ENCODE results near the gene SENP3. TPM values are rescaled to one million over a fixed set of nuclear protein-coding genes. Genes with fewer than 3 reads are reported as not detected.

SENP3 gene
- total and polyA plus RNA-seq, 2 experiments from 2014 or later: 1.9 to 82.5 TPM

DNA sequence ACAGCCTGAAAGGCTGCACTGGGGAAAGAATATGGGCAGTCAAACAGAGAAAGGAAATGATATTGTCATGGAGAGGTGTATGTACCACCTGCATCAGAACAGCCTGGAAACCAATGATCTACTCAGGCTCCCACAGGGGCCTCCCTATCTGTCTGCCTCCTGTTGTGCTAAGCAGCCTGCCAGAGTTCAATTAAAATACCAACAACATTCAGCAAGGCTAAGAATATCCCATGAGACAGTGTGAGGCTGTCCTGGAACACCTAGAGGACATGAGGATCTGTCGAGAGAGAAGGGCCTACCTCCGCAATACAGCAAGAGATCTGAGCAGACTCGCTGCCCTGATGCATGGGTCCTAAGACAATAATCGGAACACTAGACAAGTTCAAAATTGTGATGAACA lies 44.6 kb downstream of the SENP3 start:
- H2AFZ ChIP-seq: no peak overlapping the region
- no peak overlapping the region for H3K27ac ChIP-seq
- WGBS, 2 experiments (ENCODE audit: low coverage in 1 of 2, low lambda C conversion rate in 2 of 2, missing lambda C conversion rate in 2 of 2): 98 to 99% methylated on average over 4 of the region's 4 CpGs
- no peak overlapping the region for H3K4me3 ChIP-seq
- no peaks in the 10 kb centered on the region for H3K9me2 ChIP-seq (ENCODE audit: insufficient read depth)
- in situ Hi-C loops (cut with MboI): no loop called here
- no peak for TF ChIP-seq EZH2phosphoT487 (IDR thresholded peaks at IDR 0.05; ENCODE audit: insufficient read depth, low read depth)
- TF ChIP-seq EZH2 (IDR thresholded peaks at IDR 0.05; ENCODE audit: insufficient read depth, poor library complexity, severe bottlenecking): no peak
- no peak for DNase-seq
- peaks cover under 1% of the 10 kb centered on the region; the same call in 1 of the 2 replicates for H3K4me1 ChIP-seq (ENCODE audit: insufficient read depth)
- H3K9me3 ChIP-seq (ENCODE audit: low read depth): no peaks in the 10 kb centered on the region
- H3F3A ChIP-seq (ENCODE audit: insufficient read depth): no peaks in the 10 kb centered on the region
- H3K9ac ChIP-seq: no peak overlapping the region
- H3K79me2 ChIP-seq (ENCODE audit: insufficient read depth): peaks cover 63% of the 10 kb centered on the region
- no peak overlapping the region for H3K4me2 ChIP-seq (ENCODE audit: unreplicated experiment)
- H3K36me3 ChIP-seq (ENCODE audit: low read depth): peaks cover 26% of the 10 kb centered on the region; the same call in 1 of the 2 replicates
- H3K27me3 ChIP-seq (replicated peaks; ENCODE audit: insufficient read depth): no peaks in the 10 kb centered on the region
- H4K20me1 ChIP-seq (ENCODE audit: insufficient read depth): no peaks in the 10 kb centered on the region; the same call in 1 of the 2 replicates

DNA sequence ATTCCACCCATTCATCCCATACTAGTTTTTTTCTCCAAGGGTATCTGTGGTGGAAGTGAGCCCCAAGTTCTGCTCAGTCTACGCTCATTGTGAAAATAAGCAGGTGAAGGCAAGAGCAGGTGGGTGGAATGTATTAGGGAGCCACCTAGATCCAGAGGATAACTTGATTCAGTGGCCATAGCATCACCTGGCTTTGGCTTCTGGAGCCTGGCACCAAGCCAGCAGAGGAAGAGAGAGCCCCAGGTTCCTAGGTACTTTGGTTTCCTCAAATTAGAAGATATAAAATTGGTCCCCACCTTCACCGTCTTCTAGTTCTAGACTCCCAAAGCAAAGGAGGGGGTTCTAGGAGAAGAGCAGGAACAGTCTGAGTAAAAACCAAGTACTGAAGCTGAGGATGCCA lies 48.9 kb downstream of the SENP3 start:
- Histone ChIP-seq H4K20me1 (ENCODE audit: insufficient read depth) (no peaks in the 10 kb centered on the region; the same call in 1 of the 2 replicates), H3K9me2 (ENCODE audit: insufficient read depth) (no peaks in the 10 kb centered on the region), H3F3A (ENCODE audit: insufficient read depth) (0 out of 2 replicates have a peak, but pooled peaks cover 6% of the 10 kb centered on the region), H3K79me2 (ENCODE audit: insufficient read depth) (peaks cover 87% of the 10 kb centered on the region), H3K4me3 (no peak overlapping the region), H3K27me3 (replicated peaks; ENCODE audit: insufficient read depth) (no peaks in the 10 kb centered on the region), H3K27ac (no peak overlapping the region), H3K36me3 (ENCODE audit: low read depth) (peaks cover 9% of the 10 kb centered on the region; the same call in 1 of the 2 replicates), H3K4me2 (ENCODE audit: unreplicated experiment) (no peak overlapping the region), H3K9ac (no peak overlapping the region), H3K4me1 (ENCODE audit: insufficient read depth) (peaks cover 26% of the 10 kb centered on the region), H3K9me3 (ENCODE audit: low read depth) (no peaks in the 10 kb centered on the region), H2AFZ (no peak overlapping the region)
- TF ChIP-seq EZH2phosphoT487 (IDR thresholded peaks at IDR 0.05; ENCODE audit: insufficient read depth, low read depth): no peak
- TF ChIP-seq EZH2 (IDR thresholded peaks at IDR 0.05; ENCODE audit: insufficient read depth, poor library complexity, severe bottlenecking): no peak
- in situ Hi-C loops (cut with MboI): no loop called here
- no peak for DNase-seq
- 97 to 98% methylated on average over 2 of the region's 2 CpGs for WGBS, 2 experiments (ENCODE audit: low coverage in 1 of 2, low lambda C conversion rate in 2 of 2, missing lambda C conversion rate in 2 of 2)

DNA sequence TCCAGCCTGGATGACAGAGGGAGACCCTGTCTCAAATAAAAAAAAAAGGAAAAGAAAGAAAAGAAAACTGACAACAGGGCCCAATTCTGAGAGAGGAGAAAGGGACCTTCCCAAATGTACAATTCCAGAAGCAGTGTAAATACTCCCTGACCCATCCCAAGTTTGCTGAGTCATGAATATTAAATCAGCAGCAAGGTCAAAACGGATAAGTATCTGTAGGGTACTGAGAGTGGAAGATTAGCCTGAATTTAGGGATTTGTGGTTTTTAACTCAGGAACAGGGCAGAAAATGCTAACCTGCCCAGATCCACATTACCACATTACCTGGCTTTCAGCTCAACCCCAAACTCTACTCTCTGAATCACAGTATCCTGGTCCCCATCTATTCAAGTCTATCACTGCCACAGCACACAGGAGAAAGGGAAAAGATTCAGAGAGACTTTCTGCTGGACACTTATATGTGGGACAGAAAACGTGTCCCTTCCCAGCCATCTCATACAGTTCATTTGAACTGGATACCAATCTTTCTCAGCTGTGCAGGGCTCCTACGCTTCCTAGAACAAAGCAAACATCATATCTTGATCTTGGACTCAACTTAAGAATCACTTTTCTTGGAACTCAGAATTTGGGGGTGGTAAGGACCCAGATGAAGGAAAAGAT lies 50.0 kb downstream of the SENP3 start:
- H3K27ac ChIP-seq: no peak overlapping the region
- H3K9me2 ChIP-seq (ENCODE audit: insufficient read depth): no peaks in the 10 kb centered on the region
- DNase-seq: no peak
- peaks cover 26% of the 10 kb centered on the region for H3K4me1 ChIP-seq (ENCODE audit: insufficient read depth)
- 0 out of 2 replicates have a peak, but pooled peaks cover 6% of the 10 kb centered on the region for H3F3A ChIP-seq (ENCODE audit: insufficient read depth)
- in situ Hi-C loops (cut with MboI): no loop called here
- H3K4me2 ChIP-seq (ENCODE audit: unreplicated experiment): peak overlapping the region; percentile 51
- no peaks in the 10 kb centered on the region for H3K9me3 ChIP-seq (ENCODE audit: low read depth)
- H3K4me3 ChIP-seq: peak overlapping the region; percentile 40
- H3K27me3 ChIP-seq (replicated peaks; ENCODE audit: insufficient read depth): no peaks in the 10 kb centered on the region
- no peak overlapping the region for H2AFZ ChIP-seq
- 92% methylated on average over 3 of the region's 3 CpGs for WGBS, 2 experiments (ENCODE audit: low coverage in 1 of 2, low lambda C conversion rate in 2 of 2, missing lambda C conversion rate in 2 of 2)
- H3K9ac ChIP-seq: peak overlapping the region; percentile 25; the same call in 1 of the 2 replicates
- no peaks in the 10 kb centered on the region; the same call in 1 of the 2 replicates for H4K20me1 ChIP-seq (ENCODE audit: insufficient read depth)
- peaks cover 76% of the 10 kb centered on the region for H3K79me2 ChIP-seq (ENCODE audit: insufficient read depth)
- H3K36me3 ChIP-seq (ENCODE audit: low read depth): 0 out of 2 replicates have a peak, but pooled peaks cover 9% of the 10 kb centered on the region
- no peak for TF ChIP-seq EZH2phosphoT487 (IDR thresholded peaks at IDR 0.05; ENCODE audit: insufficient read depth, low read depth)
- no peak for TF ChIP-seq EZH2 (IDR thresholded peaks at IDR 0.05; ENCODE audit: insufficient read depth, poor library complexity, severe bottlenecking)

DNA sequence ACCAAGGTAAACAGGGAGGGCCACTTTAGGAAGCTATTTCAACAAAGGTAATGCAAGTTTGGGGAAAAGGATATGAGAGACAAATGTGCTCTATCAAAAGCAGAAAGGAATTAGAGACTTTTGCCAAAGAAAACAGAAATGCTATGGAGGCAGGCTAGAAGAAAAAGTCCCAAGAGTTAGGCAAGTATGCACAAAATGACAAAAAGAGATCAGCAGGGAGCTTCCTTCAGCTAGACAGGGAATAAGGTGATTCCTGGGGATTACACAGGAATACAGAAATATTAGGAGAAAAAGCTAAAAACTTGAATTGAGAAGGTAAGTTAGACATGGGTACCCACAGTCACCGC lies 50.5 kb downstream of the SENP3 start:
- no peak for DNase-seq
- WGBS, 2 experiments (ENCODE audit: low coverage in 1 of 2, low lambda C conversion rate in 2 of 2, missing lambda C conversion rate in 2 of 2): 96 to 100% methylated on average over 1 of the region's 1 CpG
- peak overlapping the region; percentile 51 for H3K4me2 ChIP-seq (ENCODE audit: unreplicated experiment)
- no peaks in the 10 kb centered on the region for H3K9me2 ChIP-seq (ENCODE audit: insufficient read depth)
- H3K4me3 ChIP-seq: peak overlapping the region; percentile 40
- H3K27ac ChIP-seq: no peak overlapping the region
- in situ Hi-C loops (cut with MboI): no loop called here
- 0 out of 2 replicates have a peak, but pooled peaks cover 9% of the 10 kb centered on the region for H3K36me3 ChIP-seq (ENCODE audit: low read depth)
- peaks cover 26% of the 10 kb centered on the region for H3K4me1 ChIP-seq (ENCODE audit: insufficient read depth)
- no peaks in the 10 kb centered on the region for H3K9me3 ChIP-seq (ENCODE audit: low read depth)
- H2AFZ ChIP-seq: no peak overlapping the region
- peaks cover 71% of the 10 kb centered on the region for H3K79me2 ChIP-seq (ENCODE audit: insufficient read depth)
- TF ChIP-seq EZH2phosphoT487 (IDR thresholded peaks at IDR 0.05; ENCODE audit: insufficient read depth, low read depth): no peak
- no peak for TF ChIP-seq EZH2 (IDR thresholded peaks at IDR 0.05; ENCODE audit: insufficient read depth, poor library complexity, severe bottlenecking)
- 0 out of 2 replicates have a peak, but pooled peaks cover 6% of the 10 kb centered on the region for H3F3A ChIP-seq (ENCODE audit: insufficient read depth)
- H3K27me3 ChIP-seq (replicated peaks; ENCODE audit: insufficient read depth): no peaks in the 10 kb centered on the region
- H4K20me1 ChIP-seq (ENCODE audit: insufficient read depth): no peaks in the 10 kb centered on the region; the same call in 1 of the 2 replicates
- H3K9ac ChIP-seq: peak overlapping the region; percentile 25; the same call in 1 of the 2 replicates
